ENCODE results near the gene LRRC37A3. TPM values are rescaled to one million over a fixed set of nuclear protein-coding genes. Genes with fewer than 3 reads are reported as not detected.
"Not testable (repeated sequence)": the region's sequence is repeated elsewhere in the genome, so short reads cannot be mapped to it uniquely, and the experiment has no call there.

LRRC37A3 gene
- total RNA-seq, 2 donors from 2014 or later, result 5.6 to 9.5 TPM

- WGBS, result 82% methylated on average over 6 of the region's 6 CpGs
- intact Hi-C loops (cut with DNase I); H3K4me1 ChIP-seq (replicated peaks); H3K27me3 ChIP-seq (replicated peaks; ENCODE audit: insufficient read depth); H3K27ac ChIP-seq; H3K4me3 ChIP-seq; DNase-seq (ENCODE audit: low spot score); H3K9me3 ChIP-seq; H3K36me3 ChIP-seq: not testable (repeated sequence)
Observed at GRCh38 chr17:64929419-64930209, 10.3 kb upstream of the LRRC37A3 start.

DNA sequence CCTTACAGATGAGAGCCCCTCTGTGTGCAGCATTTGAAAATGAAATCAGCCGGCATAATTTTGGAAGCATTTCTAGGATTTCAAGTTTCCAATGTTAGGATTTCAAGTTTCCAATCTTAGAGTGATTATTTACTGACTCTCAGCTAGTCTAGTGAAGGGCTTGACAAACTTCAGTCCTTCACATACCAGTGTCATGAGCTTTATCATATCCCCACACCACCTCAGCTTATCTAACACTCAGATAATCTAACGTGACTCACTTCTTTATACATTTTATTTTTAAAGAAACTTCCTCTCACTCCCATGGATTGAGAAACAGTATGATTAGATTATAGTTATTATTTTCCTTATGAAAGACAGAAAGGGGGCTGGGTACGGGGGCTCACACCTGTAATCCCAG lies 9.4 kb upstream of the LRRC37A3 start:
- H3K4me3 ChIP-seq; H3K9me3 ChIP-seq; H3K36me3 ChIP-seq; DNase-seq (ENCODE audit: low spot score); H3K4me1 ChIP-seq (replicated peaks); intact Hi-C loops (cut with DNase I); H3K27me3 ChIP-seq (replicated peaks; ENCODE audit: insufficient read depth); H3K27ac ChIP-seq: not testable (repeated sequence)
- 86% methylated on average over 3 of the region's 3 CpGs for WGBS

GRCh38 chr17:64927444-64927843 lies 8.2 kb upstream of the LRRC37A3 start:
- H3K9me3 ChIP-seq; intact Hi-C loops (cut with DNase I); H3K4me3 ChIP-seq; H3K27me3 ChIP-seq (replicated peaks; ENCODE audit: insufficient read depth); H3K4me1 ChIP-seq (replicated peaks); H3K27ac ChIP-seq; H3K36me3 ChIP-seq: not testable (repeated sequence)
- TF ChIP-seq, protein P1, sequence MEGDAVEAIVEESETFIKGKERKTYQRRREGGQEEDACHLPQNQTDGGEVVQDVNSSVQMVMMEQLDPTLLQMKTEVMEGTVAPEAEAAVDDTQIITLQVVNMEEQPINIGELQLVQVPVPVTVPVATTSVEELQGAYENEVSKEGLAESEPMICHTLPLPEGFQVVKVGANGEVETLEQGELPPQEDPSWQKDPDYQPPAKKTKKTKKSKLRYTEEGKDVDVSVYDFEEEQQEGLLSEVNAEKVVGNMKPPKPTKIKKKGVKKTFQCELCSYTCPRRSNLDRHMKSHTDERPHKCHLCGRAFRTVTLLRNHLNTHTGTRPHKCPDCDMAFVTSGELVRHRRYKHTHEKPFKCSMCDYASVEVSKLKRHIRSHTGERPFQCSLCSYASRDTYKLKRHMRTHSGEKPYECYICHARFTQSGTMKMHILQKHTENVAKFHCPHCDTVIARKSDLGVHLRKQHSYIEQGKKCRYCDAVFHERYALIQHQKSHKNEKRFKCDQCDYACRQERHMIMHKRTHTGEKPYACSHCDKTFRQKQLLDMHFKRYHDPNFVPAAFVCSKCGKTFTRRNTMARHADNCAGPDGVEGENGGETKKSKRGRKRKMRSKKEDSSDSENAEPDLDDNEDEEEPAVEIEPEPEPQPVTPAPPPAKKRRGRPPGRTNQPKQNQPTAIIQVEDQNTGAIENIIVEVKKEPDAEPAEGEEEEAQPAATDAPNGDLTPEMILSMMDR (IDR thresholded peaks at IDR 0.05), result peak; percentile 37 to 83 (median 64)
- peak; percentile 60 for TF ChIP-seq POLR2AphosphoS5 (IDR thresholded peaks at IDR 0.05)
- DNase-seq (ENCODE audit: low spot score), result peak; percentile 67
- 0% methylated on average over 2 of the region's 2 CpGs for WGBS

GRCh38 chr17:64926430-64926829 lies 7.2 kb upstream of the LRRC37A3 start:
- H3K36me3 ChIP-seq; H3K4me1 ChIP-seq (replicated peaks); H3K27ac ChIP-seq; H3K4me3 ChIP-seq; H3K27me3 ChIP-seq (replicated peaks; ENCODE audit: insufficient read depth); intact Hi-C loops (cut with DNase I); H3K9me3 ChIP-seq; DNase-seq (ENCODE audit: low spot score): not testable (repeated sequence)
- 83% methylated on average over 4 of the region's 4 CpGs for WGBS

GRCh38 chr17:64925244-64925643 lies 6.0 kb upstream of the LRRC37A3 start:
- H3K36me3 ChIP-seq; H3K4me3 ChIP-seq; DNase-seq (ENCODE audit: low spot score); intact Hi-C loops (cut with DNase I); H3K27me3 ChIP-seq (replicated peaks; ENCODE audit: insufficient read depth); H3K9me3 ChIP-seq; H3K27ac ChIP-seq; H3K4me1 ChIP-seq (replicated peaks): not testable (repeated sequence)
- 93% methylated on average over 4 of the region's 4 CpGs for WGBS

DNA sequence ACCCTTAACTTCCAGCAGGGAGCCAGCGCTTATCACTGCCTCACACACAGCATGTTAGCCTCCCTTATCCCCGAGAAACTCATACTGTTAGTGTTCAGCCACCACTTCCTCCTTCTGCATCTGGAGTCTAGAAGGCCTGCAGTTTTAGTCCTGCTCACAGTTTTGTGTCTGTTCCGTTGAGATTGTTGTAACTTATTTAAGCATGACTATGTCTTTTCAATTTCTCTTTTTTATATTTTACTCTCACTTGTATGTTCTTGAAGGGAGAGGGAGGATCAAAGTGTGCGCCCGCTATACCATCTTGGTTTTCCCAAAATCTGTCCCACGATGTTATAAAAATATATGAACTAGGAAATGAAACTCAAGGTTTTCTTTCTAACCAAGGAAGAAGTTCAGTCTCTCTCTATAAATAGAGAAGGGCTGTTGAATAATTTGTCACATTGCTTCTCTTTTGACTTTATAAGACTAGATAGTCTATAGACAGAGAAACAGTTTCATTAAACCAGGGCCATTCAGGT lies 3.8 kb upstream of the LRRC37A3 start:
- WGBS, result 76% methylated on average over 6 of the region's 6 CpGs
- not testable (repeated sequence) for H3K4me3 ChIP-seq; H3K27ac ChIP-seq; H3K27me3 ChIP-seq (replicated peaks; ENCODE audit: insufficient read depth); H3K36me3 ChIP-seq; H3K9me3 ChIP-seq; H3K4me1 ChIP-seq (replicated peaks); DNase-seq (ENCODE audit: low spot score)
- intact Hi-C loops (cut with DNase I), result loop anchor here (5.0 kb wide), 1 partner anchor 39 kb away; no protein-coding TSS in a partner anchor

GRCh38 chr17:64920419-64921172 lies 1.3 kb upstream of the LRRC37A3 start:
- Histone ChIP-seq H3K27me3 (replicated peaks; ENCODE audit: insufficient read depth) (no peaks in the 10 kb centered on the region), H3K36me3 (no peaks in the 10 kb centered on the region), H3K4me1 (replicated peaks) (no peaks in the 10 kb centered on the region), H3K4me3 (no peak overlapping the region), H3K27ac (no peak overlapping the region), H3K9me3 (no peaks in the 10 kb centered on the region)
- TF ChIP-seq POLR2A (IDR thresholded peaks at IDR 0.05) (no peak), POLR2AphosphoS5 (IDR thresholded peaks at IDR 0.05) (no peak)
- TF ChIP-seq, protein P1 (IDR thresholded peaks at IDR 0.05), result no peak
- no peak for DNase-seq (ENCODE audit: low spot score)
- intact Hi-C loops (cut with DNase I), result loop anchor here (5.0 kb wide), 1 partner anchor 42 kb away; no protein-coding TSS in a partner anchor
- WGBS, result 91% methylated on average over 12 of the region's 12 CpGs

Data from prostate gland (tissue), 2 donors.